T-helper 2 cell treated with Interferon-gamma antibody and Interleukin-4, amounts not matched to agents 5 μg/mL and 100 μg/mL, for 36 hours (primary cell): Measurements from ENCODE around the gene PHYH.
"Not testable (repeated sequence)": the region's sequence is repeated elsewhere in the genome, so short reads cannot be mapped to it uniquely, and the experiment has no call there.

Experiments used
- DNase-seq: peaks from one replicate; pipeline ENCODE4 v3.0.0; 2021; ENCODE audit warnings: low spot score
- H3K27ac Mint-ChIP-seq: one replicate; pipeline ENCODE4 v1.8.0; 2021; ENCODE audit warnings: mild to moderate bottlenecking, mixed read lengths
- H3K27me3 Mint-ChIP-seq: one replicate; pipeline ENCODE4 v1.8.0; 2021; ENCODE audit warnings: low read depth, mixed read lengths
- H3K36me3 Mint-ChIP-seq: one replicate; pipeline ENCODE4 v1.8.0; 2021; ENCODE audit warnings: low read depth, mixed read lengths
- H3K4me1 Mint-ChIP-seq: one replicate; pipeline ENCODE4 v1.8.0; 2021; ENCODE audit warnings: low read depth, mixed read lengths
- H3K4me3 Mint-ChIP-seq: one replicate; pipeline ENCODE4 v1.8.0; 2022; ENCODE audit warnings: mild to moderate bottlenecking, moderate library complexity, mixed read lengths
- H3K9me3 Mint-ChIP-seq: one replicate; pipeline ENCODE4 v1.8.0; 2021; ENCODE audit warnings: mixed read lengths

PHYH gene

GRCh38 chr10:13331646-13332045, 31.8 kb upstream of the PHYH start:
- no peak overlapping the region for H3K4me3 Mint-ChIP-seq
- DNase-seq: no peak
- no peak overlapping the region for H3K27ac Mint-ChIP-seq
- H3K27me3 Mint-ChIP-seq: no peaks in the 10 kb centered on the region
- peaks cover 53% of the 10 kb centered on the region for H3K36me3 Mint-ChIP-seq
- H3K9me3 Mint-ChIP-seq: no peaks in the 10 kb centered on the region
- H3K4me1 Mint-ChIP-seq: no peaks in the 10 kb centered on the region

GRCh38 chr10:13330980-13331379, 31.1 kb upstream of the PHYH start:
- not testable (repeated sequence) for H3K27ac Mint-ChIP-seq, DNase-seq, H3K27me3 Mint-ChIP-seq, H3K9me3 Mint-ChIP-seq, H3K4me3 Mint-ChIP-seq, H3K4me1 Mint-ChIP-seq
- H3K36me3 Mint-ChIP-seq: peaks cover 53% of the 10 kb centered on the region

- Mint-ChIP-seq H3K36me3 (peaks cover 62% of the 10 kb centered on the region), H3K27ac (no peak overlapping the region), H3K4me3 (no peak overlapping the region), H3K9me3 (no peaks in the 10 kb centered on the region), H3K4me1 (peaks cover 2% of the 10 kb centered on the region), H3K27me3 (no peaks in the 10 kb centered on the region)
- no peak for DNase-seq
These were observed 29.7 kb upstream of the PHYH start for GRCh38 chr10:13329565-13329964.

- Mint-ChIP-seq H3K36me3 (peaks cover 58% of the 10 kb centered on the region), H3K9me3 (no peaks in the 10 kb centered on the region), H3K27me3 (no peaks in the 10 kb centered on the region), H3K27ac (no peak overlapping the region), H3K4me3 (no peak overlapping the region), H3K4me1 (peaks cover 2% of the 10 kb centered on the region)
- DNase-seq: no peak
These were observed 28.7 kb upstream of the PHYH start for GRCh38 chr10:13328613-13329012.

- Mint-ChIP-seq H3K9me3 (no peaks in the 10 kb centered on the region), H3K36me3 (peaks cover 57% of the 10 kb centered on the region), H3K27me3 (no peaks in the 10 kb centered on the region), H3K27ac (no peak overlapping the region), H3K4me1 (peaks cover 2% of the 10 kb centered on the region), H3K4me3 (no peak overlapping the region)
- DNase-seq: no peak
These were observed 28.3 kb upstream of the PHYH start for GRCh38 chr10:13328126-13328525.

- no peaks in the 10 kb centered on the region for H3K9me3 Mint-ChIP-seq
- peaks cover 2% of the 10 kb centered on the region for H3K4me1 Mint-ChIP-seq
- no peak for DNase-seq
- no peak overlapping the region for H3K27ac Mint-ChIP-seq
- H3K27me3 Mint-ChIP-seq: no peaks in the 10 kb centered on the region
- no peak overlapping the region for H3K4me3 Mint-ChIP-seq
- peaks cover 57% of the 10 kb centered on the region for H3K36me3 Mint-ChIP-seq
These were observed 27.7 kb upstream of the PHYH start for GRCh38 chr10:13327534-13327933.

- Mint-ChIP-seq H3K4me1 (peaks cover 2% of the 10 kb centered on the region), H3K27ac (no peak overlapping the region), H3K36me3 (peaks cover 39% of the 10 kb centered on the region), H3K9me3 (no peaks in the 10 kb centered on the region), H3K4me3 (no peak overlapping the region), H3K27me3 (no peaks in the 10 kb centered on the region)
- no peak for DNase-seq
These were observed 22.8 kb upstream of the PHYH start for GRCh38 chr10:13322615-13323148.

GRCh38 chr10:13321576-13321975, 21.7 kb upstream of the PHYH start:
- DNase-seq: no peak
- no peak overlapping the region for H3K27ac Mint-ChIP-seq
- H3K4me1 Mint-ChIP-seq: peaks cover 2% of the 10 kb centered on the region
- H3K4me3 Mint-ChIP-seq: no peak overlapping the region
- H3K9me3 Mint-ChIP-seq: no peaks in the 10 kb centered on the region
- H3K27me3 Mint-ChIP-seq: no peaks in the 10 kb centered on the region
- H3K36me3 Mint-ChIP-seq: peaks cover 34% of the 10 kb centered on the region

GRCh38 chr10:13319166-13319565, 19.3 kb upstream of the PHYH start:
- Mint-ChIP-seq H3K9me3 (no peaks in the 10 kb centered on the region), H3K4me3 (no peak overlapping the region), H3K36me3 (peaks cover 19% of the 10 kb centered on the region), H3K4me1 (no peaks in the 10 kb centered on the region), H3K27me3 (no peaks in the 10 kb centered on the region), H3K27ac (peak overlapping the region; percentile 49)
- no peak for DNase-seq

- no peak overlapping the region for H3K27ac Mint-ChIP-seq
- H3K4me3 Mint-ChIP-seq: no peak overlapping the region
- H3K36me3 Mint-ChIP-seq: peaks cover 14% of the 10 kb centered on the region
- DNase-seq: no peak
- H3K9me3 Mint-ChIP-seq: no peaks in the 10 kb centered on the region
- no peaks in the 10 kb centered on the region for H3K27me3 Mint-ChIP-seq
- no peaks in the 10 kb centered on the region for H3K4me1 Mint-ChIP-seq
These were observed 17.6 kb upstream of the PHYH start for GRCh38 chr10:13317474-13317873.

GRCh38 chr10:13316635-13317311, 16.9 kb upstream of the PHYH start:
- Mint-ChIP-seq H3K4me3 (no peak overlapping the region), H3K27me3 (no peaks in the 10 kb centered on the region), H3K27ac (no peak overlapping the region), H3K4me1 (no peaks in the 10 kb centered on the region), H3K36me3 (peaks cover 14% of the 10 kb centered on the region), H3K9me3 (no peaks in the 10 kb centered on the region)
- DNase-seq: no peak

- Mint-ChIP-seq H3K4me1 (no peaks in the 10 kb centered on the region), H3K27me3 (no peaks in the 10 kb centered on the region), H3K36me3 (peaks cover 10% of the 10 kb centered on the region), H3K9me3 (no peaks in the 10 kb centered on the region), H3K27ac (no peak overlapping the region), H3K4me3 (no peak overlapping the region)
- no peak for DNase-seq
These were observed 15.5 kb upstream of the PHYH start for GRCh38 chr10:13315361-13315760.

GRCh38 chr10:13311177-13311575, 11.3 kb upstream of the PHYH start:
- Mint-ChIP-seq H3K4me3 (no peak overlapping the region), H3K27me3 (no peaks in the 10 kb centered on the region), H3K27ac (no peak overlapping the region), H3K4me1 (no peaks in the 10 kb centered on the region), H3K36me3 (peaks cover 2% of the 10 kb centered on the region), H3K9me3 (no peaks in the 10 kb centered on the region)
- DNase-seq: no peak

GRCh38 chr10:13310518-13311176, 10.8 kb upstream of the PHYH start:
- H3K4me3 Mint-ChIP-seq: no peak overlapping the region
- H3K27ac Mint-ChIP-seq: no peak overlapping the region
- H3K27me3 Mint-ChIP-seq: no peaks in the 10 kb centered on the region
- no peaks in the 10 kb centered on the region for H3K4me1 Mint-ChIP-seq
- no peaks in the 10 kb centered on the region for H3K9me3 Mint-ChIP-seq
- H3K36me3 Mint-ChIP-seq: peaks cover 1% of the 10 kb centered on the region
- no peak for DNase-seq
